SHP77 treated with DMSO at 0.1 percent for 48 hours (cell line): ENCODE measurements around the gene TNNT3.

Experiments
- DNase-seq: peaks from one replicate; lab custom pipeline; 2025; lab: John Stamatoyannopoulos, UW

The TNNT3 gene

DNA sequence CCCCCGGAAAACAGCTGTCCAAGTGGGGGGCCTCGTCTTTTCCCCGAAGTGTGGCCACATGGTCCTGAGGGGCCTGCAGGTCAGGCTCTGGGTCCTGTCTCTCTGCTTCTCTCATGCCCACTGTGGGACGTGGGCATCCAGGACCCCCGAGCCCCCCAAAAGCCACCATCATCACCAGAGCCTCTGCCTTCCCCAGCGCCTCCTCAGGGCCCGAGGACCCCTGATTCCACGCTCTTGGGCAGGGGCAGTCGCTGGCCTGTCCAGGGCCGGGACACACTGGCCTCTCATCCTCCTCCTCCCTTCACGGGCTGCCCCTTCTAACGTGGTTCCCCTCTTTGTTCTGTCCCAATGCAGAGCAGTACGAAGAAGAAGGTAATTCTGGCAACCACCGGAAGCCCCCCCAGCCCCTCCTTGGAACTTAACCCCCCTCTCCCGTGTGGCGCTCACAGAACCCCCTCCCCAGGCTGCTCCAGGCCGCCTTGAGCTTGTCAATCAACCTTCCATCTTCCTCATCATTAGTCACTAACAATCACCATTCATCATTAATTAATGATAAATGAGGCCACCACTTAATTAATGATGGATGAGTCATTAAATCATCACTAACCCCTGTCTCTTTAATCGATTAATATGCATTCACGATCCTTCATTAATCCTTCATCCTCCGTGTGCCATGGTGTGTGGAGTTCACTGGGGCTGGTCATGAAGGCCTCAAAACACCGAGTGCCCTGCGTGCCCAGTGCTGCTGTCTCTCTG lies 3.9 kb downstream of the TNNT3 start:
- no peak for DNase-seq

DNA sequence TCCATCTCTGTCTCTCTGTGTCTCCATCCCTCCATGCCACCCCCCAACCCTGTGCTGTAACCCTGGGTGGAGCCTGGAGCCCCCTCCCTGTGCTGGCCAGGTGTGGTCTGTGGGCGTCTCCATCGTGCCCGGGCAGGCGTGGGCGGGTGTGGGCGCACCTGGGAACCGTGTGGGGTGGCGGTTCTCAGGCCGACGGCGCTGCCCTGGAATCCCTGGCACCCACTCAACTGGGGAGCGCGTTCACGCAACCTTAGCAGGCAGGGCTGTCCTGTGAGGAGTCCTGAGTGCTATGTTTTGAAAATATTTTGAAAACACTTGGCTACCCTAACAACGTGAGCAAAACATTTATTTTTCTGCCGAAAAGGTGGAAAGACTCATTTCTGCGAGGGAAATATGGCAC lies 4.7 kb downstream of the TNNT3 start:
- DNase-seq = no peak

DNA sequence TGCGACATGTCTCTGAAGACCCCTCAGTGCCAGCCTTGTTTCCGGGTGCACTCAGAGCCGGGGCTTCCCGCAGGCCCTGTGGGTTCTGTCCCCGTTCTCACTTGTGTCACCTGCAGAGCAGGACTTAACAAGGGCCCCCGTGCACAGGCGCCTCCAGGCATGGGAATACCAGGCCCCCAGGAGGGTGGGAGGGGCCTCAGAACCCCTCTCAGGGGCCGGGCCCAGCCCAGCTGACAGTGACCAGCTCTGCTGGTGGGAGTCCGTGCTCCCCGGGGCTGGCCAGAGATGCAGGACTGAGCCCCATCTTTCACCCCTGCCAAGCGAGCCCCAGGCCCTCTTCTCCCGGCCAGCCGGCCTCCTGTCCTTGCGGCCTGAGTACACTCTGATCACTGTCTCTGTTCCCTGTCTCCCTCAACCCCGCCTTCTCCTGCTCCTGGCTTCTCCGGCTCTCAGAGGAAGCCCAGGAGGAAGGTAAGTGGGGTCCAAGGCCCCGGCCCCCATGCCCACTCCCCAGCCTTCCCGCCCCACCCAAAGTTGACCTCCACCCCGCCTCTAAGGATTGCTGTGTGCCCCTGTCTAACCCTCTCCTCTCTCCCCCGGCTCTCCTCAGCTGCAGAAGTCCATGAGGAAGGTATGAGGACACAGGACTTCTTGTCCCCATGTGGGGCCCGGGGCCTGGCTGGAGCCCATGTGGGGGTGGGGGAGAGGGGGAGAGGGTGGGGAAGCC lies 5.3 kb downstream of the TNNT3 start:
- no peak for DNase-seq

DNA sequence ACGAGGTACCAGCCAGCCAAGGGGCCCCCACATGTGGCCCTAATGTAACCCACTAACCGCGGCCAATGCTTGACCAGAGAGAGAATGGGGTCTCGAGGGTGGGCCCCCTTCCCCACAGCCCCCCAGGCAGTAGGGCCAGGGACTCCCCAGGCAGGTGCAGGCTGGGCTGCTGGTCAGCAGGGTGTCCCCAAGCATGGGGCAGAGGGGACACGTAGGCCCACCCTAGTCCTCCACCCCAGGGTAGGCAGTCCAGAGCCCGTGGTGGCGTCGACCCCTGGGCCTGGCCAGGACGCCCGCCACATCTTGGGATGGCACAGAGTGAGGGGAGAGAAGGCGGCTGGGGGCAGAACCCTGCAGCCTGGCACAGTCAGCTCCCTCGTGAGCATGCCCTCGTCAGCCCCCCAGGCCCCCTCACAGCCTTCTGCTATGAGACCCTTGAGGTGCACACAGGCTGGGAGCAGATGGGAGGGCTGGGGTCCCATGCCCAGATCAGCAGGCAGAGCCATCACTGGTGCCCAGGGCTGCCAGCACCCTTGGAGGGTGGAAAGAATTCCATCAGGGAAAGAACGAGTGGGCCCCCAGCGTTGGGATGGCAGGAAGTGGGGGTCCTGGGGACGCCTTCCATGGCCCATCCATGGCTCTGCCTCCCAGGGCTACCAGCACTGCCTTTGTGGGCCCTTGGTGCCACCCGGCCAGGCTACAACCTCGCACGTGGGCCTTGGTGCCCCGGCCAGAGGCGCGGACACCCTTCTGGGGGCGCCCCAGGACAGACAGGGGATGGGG lies 6.1 kb downstream of the TNNT3 start:
- no peak for DNase-seq

DNA sequence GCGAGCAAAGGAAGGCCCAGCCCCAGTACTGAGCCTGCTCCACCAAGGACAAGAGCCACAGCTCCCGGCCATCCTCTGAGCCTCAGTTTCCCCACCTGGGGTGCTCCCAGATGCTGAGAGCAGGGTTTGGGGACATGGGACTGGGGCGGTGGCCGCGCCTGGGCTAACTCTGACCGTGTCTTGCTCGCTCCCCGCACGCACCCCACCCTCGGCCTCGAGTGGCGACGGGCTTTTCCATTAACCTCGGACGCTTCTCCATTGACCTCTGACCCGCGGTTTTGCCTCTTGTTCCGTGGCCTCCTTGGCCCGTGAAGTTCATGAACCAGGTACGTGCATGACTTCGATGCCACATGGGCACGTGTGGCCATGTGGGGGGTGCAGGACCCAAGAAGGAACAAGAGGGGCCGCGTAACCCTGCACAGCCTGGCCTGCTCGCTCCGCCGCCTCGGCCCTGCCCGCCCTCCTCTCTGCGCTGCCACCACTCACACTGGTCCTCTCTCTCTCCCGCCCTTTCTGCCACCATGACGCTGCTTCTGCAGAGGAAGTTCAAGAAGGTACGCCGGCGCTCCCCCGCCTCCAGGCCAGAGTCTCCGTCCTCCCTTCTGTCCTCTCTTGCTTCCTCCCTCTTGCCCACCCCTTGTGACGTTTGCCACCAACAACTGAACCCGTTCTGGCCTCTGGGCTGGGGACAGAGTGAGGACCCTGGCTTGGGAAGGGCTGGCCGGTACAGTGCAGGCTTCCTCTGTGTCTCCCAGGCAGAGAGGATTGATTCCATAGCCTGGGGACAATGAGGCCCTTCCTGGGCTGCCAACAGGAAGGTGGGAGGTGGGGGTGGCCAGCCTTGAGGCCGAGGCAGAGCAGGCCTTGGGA lies 6.9 kb downstream of the TNNT3 start:
- DNase-seq = no peak

DNA sequence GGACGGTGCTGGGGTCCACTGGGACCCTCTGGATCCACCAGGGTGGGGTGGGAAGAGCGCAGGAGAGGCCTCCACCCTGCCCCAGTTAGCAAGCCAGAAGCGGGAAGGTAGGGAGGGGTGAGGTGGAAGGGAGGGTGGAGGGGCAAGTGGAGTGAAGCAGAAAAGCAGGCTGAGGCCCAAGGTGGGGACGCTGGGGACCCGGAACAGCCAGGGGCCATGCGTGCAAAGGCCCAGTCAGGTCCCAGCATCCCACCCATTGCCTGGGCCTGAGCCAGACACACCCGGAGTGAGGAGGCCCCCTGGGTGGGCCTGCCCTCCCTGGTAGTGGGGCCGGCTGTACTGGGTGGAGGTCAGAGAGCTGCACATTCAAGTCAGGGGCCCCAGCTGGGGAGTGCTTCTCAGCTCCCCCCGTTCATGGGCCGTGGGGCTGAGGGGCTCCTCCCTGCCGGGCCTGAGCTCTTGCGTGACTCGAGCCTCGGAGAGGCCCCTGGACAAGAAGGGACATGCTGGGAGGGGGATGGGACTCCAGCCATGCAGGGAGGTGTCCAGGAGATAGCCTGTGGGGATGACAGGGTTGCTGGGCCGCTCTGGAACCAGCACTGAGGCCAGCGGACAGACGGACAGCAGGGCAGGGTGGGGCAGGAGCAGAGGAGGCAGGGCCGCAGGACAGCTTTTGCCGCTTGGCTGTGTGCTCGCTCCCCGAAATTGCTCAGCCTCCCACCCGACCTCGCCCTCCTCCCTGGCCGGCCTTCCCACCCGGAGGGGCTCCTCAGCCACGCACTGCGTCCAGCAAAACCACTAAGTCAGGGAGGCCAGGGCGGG lies 7.7 kb downstream of the TNNT3 start:
- DNase-seq = no peak

DNA sequence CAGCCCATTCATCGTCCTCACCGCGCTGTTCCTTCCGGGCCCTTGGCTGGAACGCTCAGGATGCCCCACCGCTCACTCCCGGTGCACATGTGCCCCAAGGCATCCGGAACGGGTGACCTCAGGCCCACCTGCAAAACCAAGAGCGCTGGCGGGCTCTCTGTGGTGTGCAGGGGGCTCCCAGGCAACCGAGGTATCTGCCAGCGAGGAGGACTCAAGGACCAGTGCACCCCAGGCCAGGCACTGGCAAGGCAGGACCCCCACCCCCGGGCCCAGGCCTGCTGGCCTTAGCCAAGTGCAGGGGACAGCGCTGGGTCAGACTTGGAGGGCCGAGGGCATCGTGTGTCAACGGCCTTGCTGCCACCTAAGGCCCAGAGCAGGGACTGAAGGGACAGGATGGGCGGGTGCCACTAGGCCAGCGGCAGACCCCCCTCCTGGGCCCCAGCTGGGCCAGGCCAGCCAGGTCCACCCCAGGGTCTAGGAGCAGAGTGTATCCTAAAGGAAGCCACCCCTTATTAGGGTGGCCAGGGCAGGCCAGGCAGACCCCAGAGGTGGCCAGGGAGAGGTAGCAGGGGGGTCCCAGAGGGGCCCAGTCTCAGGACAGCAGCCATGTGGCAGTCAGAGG lies 8.5 kb downstream of the TNNT3 start:
- DNase-seq = no peak

DNA sequence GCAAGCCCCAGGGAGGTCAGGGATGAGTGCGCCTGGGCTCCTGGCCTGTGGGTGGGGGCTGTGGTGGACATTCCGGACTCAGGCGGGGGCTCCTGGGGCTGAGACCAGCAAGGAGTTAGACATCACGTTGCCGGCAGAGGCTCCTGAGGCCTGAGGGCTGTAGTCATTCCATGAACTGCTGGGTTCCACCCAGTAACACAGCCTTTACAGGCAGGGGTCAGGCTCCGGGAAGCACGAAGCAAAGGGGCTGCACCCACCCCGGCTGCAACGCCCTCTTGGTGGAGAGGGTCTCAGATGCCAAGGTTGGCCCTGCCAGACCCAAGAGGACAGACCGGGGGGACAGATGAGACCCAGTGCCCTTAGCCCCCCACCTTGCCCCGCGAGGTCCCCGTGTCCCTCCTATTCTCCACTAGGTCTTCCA lies 9.0 kb downstream of the TNNT3 start:
- no peak for DNase-seq

DNA sequence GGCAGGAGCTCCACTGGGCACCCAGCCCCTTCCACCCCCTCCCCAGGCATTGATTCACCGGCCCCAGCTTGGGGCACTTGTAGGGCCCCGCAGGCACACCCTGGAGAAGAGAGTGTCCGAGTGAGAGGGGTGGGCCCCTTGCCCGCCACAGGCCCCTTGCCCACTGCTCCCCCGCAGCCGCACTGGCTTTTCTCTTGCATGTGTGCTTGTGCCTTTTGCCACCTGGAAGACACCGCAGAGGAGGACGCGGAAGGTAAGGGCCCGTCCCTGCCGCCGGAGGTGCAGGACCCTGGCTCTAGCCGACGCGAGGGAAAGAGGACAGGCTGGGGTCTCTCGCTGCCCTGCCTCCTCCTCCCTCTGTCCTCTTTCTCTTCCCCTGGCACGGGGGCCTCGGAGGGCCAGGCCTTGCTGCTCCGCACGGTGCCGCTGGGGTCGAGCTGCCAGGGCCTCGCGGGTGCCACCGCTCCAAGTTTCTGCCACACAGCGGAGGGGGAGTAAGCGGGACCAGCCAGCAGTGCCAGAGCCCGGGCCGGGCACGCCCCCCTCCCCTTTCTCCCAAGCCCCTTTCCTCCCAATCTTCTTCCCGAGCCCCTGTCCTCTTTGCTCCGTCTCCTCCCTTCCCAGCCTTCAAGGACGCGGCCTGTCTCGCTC lies 9.5 kb downstream of the TNNT3 start:
- no peak for DNase-seq

DNA sequence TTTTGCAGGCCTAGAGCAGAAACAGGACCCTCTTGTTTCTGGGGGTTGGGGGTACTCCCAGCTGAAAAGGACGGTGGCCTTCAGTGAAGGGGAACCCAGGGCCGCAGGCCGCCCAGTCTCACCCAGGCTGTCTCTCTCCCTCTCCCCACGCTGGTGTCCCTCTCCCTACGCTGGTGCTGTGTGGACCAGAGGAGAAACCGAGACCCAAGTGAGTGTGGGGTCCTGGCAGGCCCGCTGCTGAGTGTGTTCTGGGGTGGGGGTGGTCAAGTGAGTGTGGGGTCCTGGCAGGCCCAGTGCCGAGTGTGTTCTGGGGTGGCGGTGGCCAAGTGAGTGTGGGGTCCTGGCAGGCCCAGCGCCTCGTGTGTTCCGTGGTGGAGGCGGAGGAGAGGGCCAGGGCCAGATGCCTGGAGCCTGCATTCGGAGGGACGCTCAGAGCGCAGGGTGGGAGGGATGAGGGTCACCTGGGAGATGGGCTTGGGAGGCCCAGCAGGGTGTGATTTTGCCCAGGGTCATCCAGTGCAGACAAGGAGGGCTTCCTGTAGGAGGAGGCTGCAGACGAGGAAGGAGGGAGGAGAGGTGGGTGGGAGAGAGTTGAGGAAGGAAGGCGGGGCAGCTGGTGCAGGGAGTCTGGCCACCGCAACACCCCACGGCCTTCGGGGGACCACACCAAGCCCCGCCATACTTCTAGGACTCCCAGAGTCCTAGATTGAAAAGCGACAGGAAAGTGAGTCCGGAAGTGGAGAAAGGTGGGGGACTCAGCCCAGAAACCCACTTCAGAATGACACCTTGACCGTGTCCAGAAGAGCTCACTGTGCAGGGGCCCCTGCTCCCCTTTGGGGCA lies 10.3 kb downstream of the TNNT3 start:
- no peak for DNase-seq

DNA sequence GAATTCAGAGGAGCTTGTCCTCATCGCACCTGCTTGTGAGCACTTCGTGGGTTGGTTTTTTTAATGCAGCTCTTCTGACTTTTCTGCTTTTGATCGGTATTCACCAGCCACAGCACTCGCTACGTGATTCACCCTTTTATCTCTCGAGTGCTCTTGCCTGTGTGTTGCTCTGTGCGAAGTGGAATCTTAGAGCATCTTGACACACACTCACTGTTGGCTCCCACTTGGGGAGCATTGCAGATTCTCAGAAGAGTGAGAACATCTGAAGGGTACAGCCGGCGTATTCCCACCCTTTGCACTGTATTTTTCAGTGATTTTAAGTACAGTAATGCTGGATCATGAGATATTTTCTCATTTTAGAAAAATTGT lies 10.9 kb downstream of the TNNT3 start:
- DNase-seq = no peak

DNA sequence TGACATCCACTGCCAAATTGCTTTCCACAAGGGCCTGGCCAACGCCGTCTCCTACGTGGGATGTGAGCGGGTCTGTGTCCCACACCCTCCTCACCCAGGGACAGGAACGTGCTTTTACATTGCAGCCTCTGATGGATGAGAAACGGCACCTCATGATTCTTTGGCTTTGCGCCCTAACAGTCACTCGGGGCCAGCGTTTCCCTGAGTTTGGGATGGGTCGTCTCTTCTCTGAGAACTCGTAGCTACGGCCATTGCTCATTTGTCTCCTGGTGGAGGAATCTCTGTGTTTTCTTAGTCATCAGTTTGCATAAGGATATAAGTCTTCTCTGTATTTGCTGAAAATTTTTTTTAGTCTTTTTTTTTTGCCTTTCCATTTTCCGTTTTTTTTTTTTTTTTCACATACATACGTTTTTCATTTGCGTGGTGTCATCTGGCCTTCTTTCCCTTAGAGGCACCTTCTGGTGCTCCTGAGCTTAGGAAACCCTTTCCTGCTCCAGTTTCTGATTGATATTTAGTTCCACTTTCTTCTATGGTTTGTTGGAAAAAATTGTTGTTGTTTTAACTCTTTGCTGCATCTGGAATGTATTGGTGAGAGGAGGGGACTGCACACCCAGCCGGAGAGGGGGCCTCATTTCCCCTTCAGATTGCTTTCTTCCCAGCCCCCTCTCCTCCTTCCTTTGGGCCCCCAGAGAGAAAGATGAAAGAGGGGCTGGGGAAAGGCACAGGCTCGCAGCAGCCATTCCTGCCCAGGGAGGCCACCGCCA lies 12.0 kb downstream of the TNNT3 start:
- no peak for DNase-seq

DNA sequence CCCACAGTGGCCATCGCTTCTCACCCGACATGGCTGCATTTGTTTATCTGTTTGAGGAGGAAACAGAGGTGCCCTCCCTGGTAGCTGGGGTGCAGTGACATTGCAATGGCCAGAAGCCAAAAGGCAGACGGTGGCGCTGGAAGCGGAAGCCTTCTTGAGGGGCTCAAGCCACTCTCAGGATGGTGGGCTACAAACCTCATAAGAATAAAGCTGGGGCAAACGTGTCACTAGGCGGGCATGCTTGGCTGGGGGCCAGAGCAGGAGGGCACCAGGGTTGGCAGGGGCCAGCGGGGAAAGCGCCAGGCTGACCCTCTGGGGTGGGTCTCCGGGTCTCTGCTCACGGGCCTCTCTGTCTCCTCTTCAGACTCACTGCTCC lies 12.6 kb downstream of the TNNT3 start:
- no peak for DNase-seq

DNA sequence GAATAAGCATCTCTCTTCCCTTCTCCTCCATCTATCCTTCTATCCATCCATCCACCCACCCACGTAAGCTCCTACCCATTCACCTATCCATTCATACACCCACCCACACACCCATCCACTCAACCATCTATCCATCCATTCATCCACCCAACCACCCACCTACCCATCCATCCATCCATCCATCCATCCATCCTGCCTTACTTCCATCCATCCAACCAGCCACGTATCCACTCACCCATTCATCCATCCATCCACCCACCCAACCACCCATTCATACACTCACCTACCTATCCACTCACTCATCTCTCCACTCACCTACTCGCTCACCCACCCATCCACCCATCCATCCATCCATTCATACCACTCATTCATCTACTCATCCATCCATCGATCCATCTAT lies 13.2 kb downstream of the TNNT3 start:
- DNase-seq = no peak

DNA sequence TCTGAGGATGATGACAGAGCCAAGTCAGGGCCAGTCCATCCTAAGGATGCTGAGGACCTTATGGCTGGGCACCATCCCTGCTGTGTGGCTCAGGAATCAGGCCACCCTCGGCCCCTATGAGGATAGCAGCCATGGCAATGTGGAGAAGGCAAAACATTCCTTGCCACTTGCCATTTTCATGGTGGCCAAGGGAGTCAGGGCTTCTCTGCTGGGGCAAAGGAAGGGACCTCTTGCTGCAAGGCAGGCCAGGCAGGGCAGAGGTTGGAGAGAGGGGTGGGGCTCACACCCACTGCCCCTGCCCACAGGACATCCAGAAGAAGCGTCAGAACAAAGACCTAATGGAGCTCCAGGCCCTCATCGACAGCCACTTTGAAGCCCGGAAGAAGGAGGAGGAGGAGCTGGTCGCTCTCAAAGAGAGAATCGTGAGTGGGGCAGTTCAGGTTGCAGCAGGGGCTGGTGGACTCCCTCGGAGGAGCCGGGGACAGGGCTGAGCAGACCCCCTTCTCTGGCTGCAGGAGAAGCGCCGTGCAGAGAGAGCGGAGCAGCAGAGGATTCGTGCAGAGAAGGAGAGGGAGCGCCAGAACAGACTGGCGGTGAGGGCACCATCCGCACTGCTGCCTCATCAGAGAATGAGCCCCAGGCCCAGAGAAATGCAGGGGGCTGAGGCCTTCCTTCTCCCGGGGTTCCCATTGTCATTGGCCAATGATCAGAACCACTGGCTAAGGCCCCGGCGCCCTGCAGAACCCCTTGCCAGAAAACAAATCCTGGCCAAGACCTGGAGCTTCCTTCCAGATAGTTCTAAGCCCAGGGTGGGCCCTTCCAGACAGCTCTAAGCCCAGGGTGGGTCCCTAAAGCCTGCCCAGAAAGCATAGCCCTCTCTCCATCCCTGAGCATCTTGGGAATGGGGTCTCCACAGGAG lies 14.2 kb downstream of the TNNT3 start:
- DNase-seq = no peak

DNA sequence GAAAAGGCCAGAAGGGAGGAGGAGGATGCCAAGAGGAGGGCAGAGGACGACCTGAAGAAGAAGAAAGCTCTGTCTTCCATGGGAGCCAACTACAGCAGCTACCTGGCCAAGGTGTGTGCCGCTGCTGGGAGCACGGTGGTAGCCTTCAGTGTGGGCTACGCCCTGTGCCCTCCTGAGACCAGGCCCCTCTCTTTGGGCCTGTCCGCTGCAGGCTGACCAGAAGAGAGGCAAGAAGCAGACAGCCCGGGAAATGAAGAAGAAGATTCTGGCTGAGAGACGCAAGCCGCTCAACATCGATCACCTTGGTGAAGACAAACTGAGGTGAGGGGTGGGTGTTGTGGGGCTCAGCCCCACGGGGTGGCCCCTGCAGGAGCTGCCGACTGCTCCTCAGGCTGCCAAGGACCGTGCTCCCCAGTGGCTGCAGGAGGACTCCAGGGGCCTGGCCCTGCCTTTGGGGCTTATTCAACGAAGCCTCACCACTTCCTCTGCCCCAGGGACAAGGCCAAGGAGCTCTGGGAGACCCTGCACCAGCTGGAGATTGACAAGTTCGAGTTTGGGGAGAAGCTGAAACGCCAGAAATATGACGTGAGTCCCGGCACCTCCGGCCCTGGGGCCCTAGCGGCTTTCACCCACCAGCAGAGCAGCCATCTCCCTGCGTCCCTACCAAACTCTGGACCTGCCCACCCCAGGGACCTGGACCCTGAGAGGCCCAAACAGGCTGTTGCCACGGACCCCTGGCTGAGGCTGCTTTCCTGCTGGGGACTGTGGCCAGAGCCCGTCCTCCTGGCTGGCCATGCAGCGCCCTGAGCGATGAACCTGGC lies 15.0 kb downstream of the TNNT3 start:
- DNase-seq = no peak
